Spinal cord (tissue), 10 donors: ENCODE data around the gene FOXL2. TPM values are rescaled to one million over a fixed set of nuclear protein-coding genes. Genes with fewer than 3 reads are reported as not detected.

Experiments
- DNase-seq, 6 donors: peaks; one replicate each; pipeline versions ENCODE4 v3.0.0 to v3.0.0-alpha.2; 2013 to 2015; ENCODE audit warnings: low spot score in 6 of 6, low read depth in 4 of 6
- H3K27ac ChIP-seq: one replicate; pipeline ENCODE4 v1.5.1; 2013; ENCODE audit warnings: low read depth, low read length, control low read depth
- H3K27me3 ChIP-seq: one replicate; pipeline ENCODE4 v1.6.1; 2013; ENCODE audit warnings: low read length; ENCODE audit not compliant: control insufficient read depth, insufficient read depth
- H3K36me3 ChIP-seq: one replicate; pipeline ENCODE4 v1.6.1; 2013; ENCODE audit warnings: low read length; ENCODE audit not compliant: control insufficient read depth, insufficient read depth
- H3K4me1 ChIP-seq: one replicate; pipeline ENCODE4 v1.6.1; 2013; ENCODE audit warnings: low read length; ENCODE audit not compliant: control insufficient read depth, insufficient read depth
- H3K4me3 ChIP-seq: one replicate; pipeline ENCODE4 v1.5.1; 2013; ENCODE audit warnings: low read depth, low read length, control low read depth
- H3K9me3 ChIP-seq: one replicate; pipeline ENCODE4 v1.6.1; 2013; ENCODE audit warnings: low read length; ENCODE audit not compliant: control insufficient read depth, insufficient read depth
- WGBS: methylation state at CpG from one replicate; pipeline ENCODE4 v1.1.5; 2013; ENCODE audit warnings: missing lambda C conversion rate; ENCODE audit not compliant: insufficient coverage; 5-methylcytosine and 5-hydroxymethylcytosine counted together
- polyA plus RNA-seq, 2 donors: library from polyadenylated mRNA; unstranded; fragments of 120-200 nt; gene quantifications; one replicate each; pipeline ENCODE4 v1.2.1, GENCODE V29; 2013; ENCODE audit not compliant: insufficient read length in 2 of 2
- total RNA-seq, 2 donors: library from RNA; depleted of rRNA in 1 of 2; stranded (reverse); fragments of 120-200 nt in 1 of 2; fragments of >200 nt in 1 of 2; gene quantifications; one replicate each; pipeline versions ENCODE4 v1.2.3 to v1.2.4, GENCODE V29; 2013 to 2014
- donor health status: healthy.

Gene FOXL2
- total and polyA plus RNA-seq, 4 donors: 0.30 to 1.2 (median 0.90) TPM

- Histone ChIP-seq H3K27me3 (no peaks in the 10 kb centered on the region), H3K36me3 (no peaks in the 10 kb centered on the region), H3K4me3 (peak overlapping the region; percentile 82), H3K9me3 (no peaks in the 10 kb centered on the region), H3K4me1 (peaks cover 20% of the 10 kb centered on the region), H3K27ac (peak overlapping the region; percentile 95)
- peak; percentile 73 to 96 (median 82) for DNase-seq
- WGBS: under 1% methylated on average over 61 of the region's 68 CpGs
Measured at GRCh38 chr3:138915503-138916498, 31.1 kb downstream of the FOXL2 start.

GRCh38 chr3:138914870-138915502 is 32.0 kb downstream of the FOXL2 start:
- Histone ChIP-seq H3K4me3 (peak overlapping the region; percentile 82), H3K27me3 (no peaks in the 10 kb centered on the region), H3K4me1 (peaks cover 20% of the 10 kb centered on the region), H3K36me3 (no peaks in the 10 kb centered on the region), H3K27ac (peak overlapping the region; percentile 77), H3K9me3 (no peaks in the 10 kb centered on the region)
- no peak for DNase-seq
- 22% methylated on average over 18 of the region's 19 CpGs for WGBS

GRCh38 chr3:138913766-138914165 is 33.2 kb downstream of the FOXL2 start:
- WGBS: 94% methylated on average over 2 of the region's 3 CpGs
- no peak overlapping the region for H3K27ac ChIP-seq
- H3K9me3 ChIP-seq: no peaks in the 10 kb centered on the region
- no peak for DNase-seq
- no peaks in the 10 kb centered on the region for H3K27me3 ChIP-seq
- H3K4me1 ChIP-seq: peaks cover 20% of the 10 kb centered on the region
- H3K4me3 ChIP-seq: no peak overlapping the region
- H3K36me3 ChIP-seq: no peaks in the 10 kb centered on the region

- Histone ChIP-seq H3K4me3 (no peak overlapping the region), H3K4me1 (peaks cover 20% of the 10 kb centered on the region), H3K36me3 (no peaks in the 10 kb centered on the region), H3K27me3 (no peaks in the 10 kb centered on the region), H3K27ac (no peak overlapping the region), H3K9me3 (no peaks in the 10 kb centered on the region)
- 88% methylated on average over 3 of the region's 4 CpGs for WGBS
- peak in 2 of 6 donors; percentile 23 to 29 for DNase-seq
Measured at GRCh38 chr3:138912237-138912636, 34.7 kb downstream of the FOXL2 start.

GRCh38 chr3:138911621-138912020 is 35.3 kb downstream of the FOXL2 start:
- no peak overlapping the region for H3K27ac ChIP-seq
- H3K9me3 ChIP-seq: no peaks in the 10 kb centered on the region
- peaks cover 17% of the 10 kb centered on the region for H3K4me1 ChIP-seq
- no peak overlapping the region for H3K4me3 ChIP-seq
- no CpG with 5 or more reads among the region's 1 CpG for WGBS
- DNase-seq: no peak
- no peaks in the 10 kb centered on the region for H3K27me3 ChIP-seq
- H3K36me3 ChIP-seq: no peaks in the 10 kb centered on the region

- H3K4me1 ChIP-seq: peaks cover 3% of the 10 kb centered on the region
- no peak for DNase-seq
- H3K4me3 ChIP-seq: no peak overlapping the region
- no peaks in the 10 kb centered on the region for H3K27me3 ChIP-seq
- H3K36me3 ChIP-seq: no peaks in the 10 kb centered on the region
- no peak overlapping the region for H3K27ac ChIP-seq
- no peaks in the 10 kb centered on the region for H3K9me3 ChIP-seq
Measured at GRCh38 chr3:138909904-138910303, 37.0 kb downstream of the FOXL2 start.

GRCh38 chr3:138908846-138909245 is 38.1 kb downstream of the FOXL2 start:
- WGBS: 96% methylated on average over 3 of the region's 5 CpGs
- no peak for DNase-seq

GRCh38 chr3:138907539-138907938 is 39.4 kb downstream of the FOXL2 start:
- Histone ChIP-seq H3K4me3 (no peak overlapping the region), H3K4me1 (no peaks in the 10 kb centered on the region), H3K36me3 (no peaks in the 10 kb centered on the region), H3K27me3 (no peaks in the 10 kb centered on the region), H3K9me3 (no peaks in the 10 kb centered on the region), H3K27ac (no peak overlapping the region)
- DNase-seq: no peak
- WGBS: no CpG with 5 or more reads among the region's 3 CpGs

More at GRCh38 chr3:138908846-138909245, 38.1 kb downstream of the FOXL2 start:
- H3K36me3 ChIP-seq: no peaks in the 10 kb centered on the region
- no peaks in the 10 kb centered on the region for H3K4me1 ChIP-seq
- H3K27me3 ChIP-seq: no peaks in the 10 kb centered on the region
- no peaks in the 10 kb centered on the region for H3K9me3 ChIP-seq
- H3K4me3 ChIP-seq: no peak overlapping the region
- H3K27ac ChIP-seq: no peak overlapping the region

GRCh38 chr3:138902171-138902570 is 44.8 kb downstream of the FOXL2 start:
- Histone ChIP-seq H3K9me3 (no peaks in the 10 kb centered on the region), H3K27ac (no peak overlapping the region), H3K36me3 (no peaks in the 10 kb centered on the region), H3K4me1 (no peaks in the 10 kb centered on the region), H3K27me3 (no peaks in the 10 kb centered on the region), H3K4me3 (no peak overlapping the region)
- 100% methylated on average over 1 of the region's 1 CpG for WGBS
- DNase-seq: no peak
